Measurements from ENCODE around the gene TNFRSF17.

DNA sequence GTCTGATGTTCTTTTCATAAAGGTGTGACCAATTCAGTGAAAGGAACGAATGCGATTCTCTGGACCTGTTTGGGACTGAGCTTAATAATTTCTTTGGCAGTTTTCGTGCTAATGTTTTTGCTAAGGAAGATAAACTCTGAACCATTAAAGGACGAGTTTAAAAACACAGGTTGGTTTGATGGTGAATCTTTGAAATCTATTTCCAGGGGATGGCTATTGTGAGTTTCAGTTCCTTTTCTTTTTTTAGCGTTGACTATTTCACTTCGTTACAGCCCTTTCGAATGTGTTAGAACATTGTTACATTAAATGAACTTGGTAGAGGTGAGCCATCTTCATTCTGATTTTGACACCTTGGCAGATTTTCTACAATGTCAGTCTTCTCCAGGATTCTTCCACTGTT lies 1.2 kb downstream of the TNFRSF17 start:
- TF ChIP-seq, protein P1, sequence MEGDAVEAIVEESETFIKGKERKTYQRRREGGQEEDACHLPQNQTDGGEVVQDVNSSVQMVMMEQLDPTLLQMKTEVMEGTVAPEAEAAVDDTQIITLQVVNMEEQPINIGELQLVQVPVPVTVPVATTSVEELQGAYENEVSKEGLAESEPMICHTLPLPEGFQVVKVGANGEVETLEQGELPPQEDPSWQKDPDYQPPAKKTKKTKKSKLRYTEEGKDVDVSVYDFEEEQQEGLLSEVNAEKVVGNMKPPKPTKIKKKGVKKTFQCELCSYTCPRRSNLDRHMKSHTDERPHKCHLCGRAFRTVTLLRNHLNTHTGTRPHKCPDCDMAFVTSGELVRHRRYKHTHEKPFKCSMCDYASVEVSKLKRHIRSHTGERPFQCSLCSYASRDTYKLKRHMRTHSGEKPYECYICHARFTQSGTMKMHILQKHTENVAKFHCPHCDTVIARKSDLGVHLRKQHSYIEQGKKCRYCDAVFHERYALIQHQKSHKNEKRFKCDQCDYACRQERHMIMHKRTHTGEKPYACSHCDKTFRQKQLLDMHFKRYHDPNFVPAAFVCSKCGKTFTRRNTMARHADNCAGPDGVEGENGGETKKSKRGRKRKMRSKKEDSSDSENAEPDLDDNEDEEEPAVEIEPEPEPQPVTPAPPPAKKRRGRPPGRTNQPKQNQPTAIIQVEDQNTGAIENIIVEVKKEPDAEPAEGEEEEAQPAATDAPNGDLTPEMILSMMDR (conservative IDR thresholded peaks at IDR 0.05 in 1 of 2, IDR thresholded peaks at IDR 0.05 in 1 of 2; ENCODE audit: low read depth in 1 of 2, low read length in 2 of 2): no peak
- no peak for TF ChIP-seq EZH2 (IDR thresholded peaks at IDR 0.05; ENCODE audit: low read length, missing control alignments)

All from fibroblast of lung (primary cell).